Natural killer cell treated with Interleukin-12 subunit alpha and Interleukin-12 subunit beta and Interleukin-15 and Interleukin-18, amount 100 ng/mL, for 72 hours (primary cell): ENCODE measurements around the gene IPO11. TPM values are rescaled to one million over a fixed set of nuclear protein-coding genes. Genes with fewer than 3 reads are reported as not detected.
"Not testable (repeated sequence)": the region's sequence is repeated elsewhere in the genome, so short reads cannot be mapped to it uniquely, and the experiment has no call there.

Source experiments
- ATAC-seq, 2 donors: fragments of 150-1000 bp; cut with Tn5 transposase in 1 of 2; sonication (Bioruptor Pico), chemical (Tn5 transposase) in 1 of 2; 2 replicates each; pipeline ENCODE4 v1.10.0; 2021
- DNase-seq: peaks from one replicate; pipeline ENCODE4 v3.0.0; 2022; ENCODE audit warnings: low spot score
- H3K27ac Mint-ChIP-seq, 2 donors: 1 replicate in 1 of 2; 2 replicates in 1 of 2; pipeline ENCODE4 v1.8.0; 2022; ENCODE audit warnings: mixed read lengths in 2 of 2, mild to moderate bottlenecking in 1 of 2, moderate library complexity in 1 of 2
- H3K27me3 Mint-ChIP-seq, 2 donors: 1 replicate in 1 of 2; 2 replicates in 1 of 2; pipeline ENCODE4 v1.8.0; 2022; ENCODE audit warnings: mixed read lengths in 2 of 2
- H3K36me3 Mint-ChIP-seq: one replicate; pipeline ENCODE4 v1.8.0; 2022; ENCODE audit warnings: mixed read lengths
- H3K4me1 Mint-ChIP-seq, 2 donors: 1 replicate in 1 of 2; 2 replicates in 1 of 2; pipeline ENCODE4 v1.8.0; 2022; ENCODE audit warnings: low read depth in 2 of 2, mixed read lengths in 2 of 2, mild to moderate bottlenecking in 1 of 2
- H3K4me3 Mint-ChIP-seq: one replicate; pipeline ENCODE4 v1.8.0; 2022; ENCODE audit warnings: mixed read lengths
- H3K9me3 Mint-ChIP-seq: 2 replicates; pipeline ENCODE4 v1.8.0; 2022; ENCODE audit warnings: mixed read lengths
- total RNA-seq, 2 donors: library from RNA; stranded (reverse); gene quantifications; one replicate each; pipeline ENCODE4 v1.2.3, GENCODE V29; 2022

The IPO11 gene
- total RNA-seq, 2 donors from 2014 or later, result 33.5 to 77.2 TPM

GRCh38 chr5:62645223-62645622, 232.7 kb downstream of the IPO11 start:
- H3K9me3 Mint-ChIP-seq, result no peaks in the 10 kb centered on the region
- H3K4me3 Mint-ChIP-seq, result no peak overlapping the region
- no peaks in the 10 kb centered on the region for H3K27me3 Mint-ChIP-seq
- peaks cover 0 to 7% of the 10 kb centered on the region in 2 donors for H3K4me1 Mint-ChIP-seq
- no peak for ATAC-seq
- no peak overlapping the region for H3K27ac Mint-ChIP-seq
- no peak for DNase-seq
- H3K36me3 Mint-ChIP-seq, result no peaks in the 10 kb centered on the region

GRCh38 chr5:62647241-62647640, 234.7 kb downstream of the IPO11 start:
- H3K9me3 Mint-ChIP-seq, result no peaks in the 10 kb centered on the region
- H3K36me3 Mint-ChIP-seq, result no peaks in the 10 kb centered on the region
- H3K27me3 Mint-ChIP-seq, result no peaks in the 10 kb centered on the region
- H3K27ac Mint-ChIP-seq, result no peak overlapping the region
- no peak overlapping the region for H3K4me3 Mint-ChIP-seq
- H3K4me1 Mint-ChIP-seq, result peaks cover 0 to 7% of the 10 kb centered on the region in 2 donors
- no peak for DNase-seq
- no peak for ATAC-seq

GRCh38 chr5:62649025-62649424, 236.5 kb downstream of the IPO11 start:
- no peak for ATAC-seq
- H3K27me3 Mint-ChIP-seq, result peaks cover 0 to 2% of the 10 kb centered on the region in 2 donors
- DNase-seq, result no peak
- H3K4me1 Mint-ChIP-seq, result peaks cover 0 to 13% of the 10 kb centered on the region in 2 donors
- H3K9me3 Mint-ChIP-seq, result peaks cover 4% of the 10 kb centered on the region
- no peaks in the 10 kb centered on the region for H3K36me3 Mint-ChIP-seq
- no peak overlapping the region for H3K27ac Mint-ChIP-seq
- no peak overlapping the region for H3K4me3 Mint-ChIP-seq

- no peak for ATAC-seq
- H3K27me3 Mint-ChIP-seq, result peaks cover 0 to 2% of the 10 kb centered on the region in 2 donors
- H3K27ac Mint-ChIP-seq, result no peak overlapping the region
- no peak overlapping the region for H3K4me3 Mint-ChIP-seq
- H3K9me3 Mint-ChIP-seq, result peaks cover 4% of the 10 kb centered on the region
- DNase-seq, result no peak
- peaks cover 0 to 13% of the 10 kb centered on the region in 2 donors for H3K4me1 Mint-ChIP-seq
- no peaks in the 10 kb centered on the region for H3K36me3 Mint-ChIP-seq
Measured at GRCh38 chr5:62649476-62650113, 237.0 kb downstream of the IPO11 start.

GRCh38 chr5:62650197-62650596, 237.6 kb downstream of the IPO11 start:
- Mint-ChIP-seq H3K4me3 (no peak overlapping the region), H3K36me3 (no peaks in the 10 kb centered on the region), H3K27me3 (peaks cover 0 to 2% of the 10 kb centered on the region in 2 donors), H3K9me3 (peaks cover 4% of the 10 kb centered on the region), H3K27ac (no peak overlapping the region), H3K4me1 (peaks cover 0 to 13% of the 10 kb centered on the region in 2 donors)
- DNase-seq (no peak), ATAC-seq (no peak)

GRCh38 chr5:62652225-62652624, 239.7 kb downstream of the IPO11 start:
- H3K4me1 Mint-ChIP-seq, result peaks cover 0 to 13% of the 10 kb centered on the region in 2 donors
- H3K27me3 Mint-ChIP-seq, result peaks cover 0 to 2% of the 10 kb centered on the region in 2 donors
- no peaks in the 10 kb centered on the region for H3K36me3 Mint-ChIP-seq
- DNase-seq (no peak), ATAC-seq (no peak)
- no peak overlapping the region for H3K27ac Mint-ChIP-seq
- H3K4me3 Mint-ChIP-seq, result no peak overlapping the region
- peaks cover 4% of the 10 kb centered on the region for H3K9me3 Mint-ChIP-seq

GRCh38 chr5:62653001-62653863, 240.7 kb downstream of the IPO11 start:
- Mint-ChIP-seq H3K27me3 (peaks cover 0 to 2% of the 10 kb centered on the region in 2 donors), H3K9me3 (peaks cover 4% of the 10 kb centered on the region), H3K27ac (no peak overlapping the region), H3K36me3 (peaks cover under 1% of the 10 kb centered on the region), H3K4me1 (peaks cover 0 to 13% of the 10 kb centered on the region in 2 donors), H3K4me3 (no peak overlapping the region)
- ATAC-seq (no peak), DNase-seq (no peak)

- Mint-ChIP-seq H3K27ac (no peak overlapping the region), H3K9me3 (peaks cover 4% of the 10 kb centered on the region)
Measured at GRCh38 chr5:62653864-62654575, 241.5 kb downstream of the IPO11 start.

DNA sequence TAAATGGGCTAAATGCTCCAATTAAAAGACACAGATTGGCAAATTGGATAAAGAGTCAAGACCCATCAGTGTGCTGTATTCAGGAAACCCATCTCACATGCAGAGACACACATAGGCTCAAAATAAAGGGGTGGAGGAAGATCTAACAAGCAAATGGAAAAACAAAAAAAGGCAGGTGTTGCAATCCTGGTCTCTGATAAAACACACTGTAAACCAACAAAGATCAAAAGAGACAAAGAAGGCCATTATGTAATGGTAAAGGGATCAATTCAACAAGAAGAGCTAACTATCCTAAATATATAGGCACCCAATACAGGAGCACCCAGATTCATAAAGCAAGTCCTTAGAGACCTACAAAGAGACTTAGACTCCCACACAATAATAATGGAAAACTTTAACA, 245.2 kb downstream of the IPO11 start:
- H3K4me3 Mint-ChIP-seq, ATAC-seq, H3K36me3 Mint-ChIP-seq, H3K4me1 Mint-ChIP-seq, H3K27ac Mint-ChIP-seq, H3K27me3 Mint-ChIP-seq, H3K9me3 Mint-ChIP-seq, DNase-seq: not testable (repeated sequence)

More at GRCh38 chr5:62653864-62654575, 241.5 kb downstream of the IPO11 start:
- peaks cover 0 to 8% of the 10 kb centered on the region in 2 donors for H3K4me1 Mint-ChIP-seq
- peaks cover 0 to 2% of the 10 kb centered on the region in 2 donors for H3K27me3 Mint-ChIP-seq
- no peak for DNase-seq
- ATAC-seq, result no peak
- no peak overlapping the region for H3K4me3 Mint-ChIP-seq
- peaks cover 5% of the 10 kb centered on the region for H3K36me3 Mint-ChIP-seq

DNA sequence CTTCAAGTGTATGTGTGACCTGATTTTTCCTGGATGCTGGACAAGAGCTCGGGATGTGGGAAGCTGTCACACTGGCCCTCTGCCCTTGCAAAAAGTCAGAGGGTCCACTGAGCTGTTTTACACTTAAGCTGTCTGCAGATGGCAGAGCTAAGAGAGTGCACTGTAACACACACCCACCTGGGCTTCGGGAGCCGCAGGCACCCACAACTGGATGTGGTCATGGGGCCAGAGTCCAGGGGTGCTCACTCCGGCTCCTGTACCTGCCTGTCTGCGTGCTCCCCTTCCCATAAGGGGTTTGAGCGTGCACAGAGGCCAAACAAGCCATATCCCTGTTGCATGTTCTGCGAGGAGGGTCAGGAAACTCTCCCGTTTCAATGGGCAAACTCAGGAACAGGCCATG, 248.6 kb downstream of the IPO11 start:
- Mint-ChIP-seq H3K27ac (no peak overlapping the region), H3K9me3 (no peaks in the 10 kb centered on the region), H3K27me3 (no peaks in the 10 kb centered on the region), H3K4me1 (no peaks in the 10 kb centered on the region), H3K36me3 (peaks cover 5% of the 10 kb centered on the region), H3K4me3 (no peak overlapping the region)
- ATAC-seq (no peak), DNase-seq (no peak)

DNA sequence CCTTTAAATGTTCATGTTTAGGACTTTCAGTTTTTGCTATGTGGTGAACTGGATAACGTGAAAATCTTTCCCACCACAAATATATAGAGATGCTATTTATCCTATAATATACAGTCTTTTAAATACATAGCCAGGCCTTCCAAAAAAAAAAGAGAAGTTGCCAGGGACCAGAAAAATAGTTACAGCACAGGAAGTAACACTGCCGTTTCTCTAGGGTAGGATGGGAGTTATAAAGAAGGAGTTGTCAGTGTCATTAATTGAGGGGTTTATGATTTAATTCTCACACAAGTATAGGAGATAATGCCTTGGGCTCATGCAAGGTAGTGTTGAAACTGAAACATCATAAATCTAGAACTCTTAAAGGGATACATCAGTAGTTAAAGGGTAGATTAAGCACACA, 250.0 kb downstream of the IPO11 start:
- DNase-seq (no peak), ATAC-seq (no peak)
- H3K36me3 Mint-ChIP-seq, result peaks cover 5% of the 10 kb centered on the region
- no peak overlapping the region for H3K4me3 Mint-ChIP-seq
- H3K27ac Mint-ChIP-seq, result no peak overlapping the region
- H3K9me3 Mint-ChIP-seq, result no peaks in the 10 kb centered on the region
- no peaks in the 10 kb centered on the region for H3K27me3 Mint-ChIP-seq
- H3K4me1 Mint-ChIP-seq, result no peaks in the 10 kb centered on the region

- peaks cover 11% of the 10 kb centered on the region for H3K36me3 Mint-ChIP-seq
- ATAC-seq (no peak), DNase-seq (no peak)
- no peak overlapping the region for H3K4me3 Mint-ChIP-seq
- H3K27ac Mint-ChIP-seq, result no peak overlapping the region
- H3K27me3 Mint-ChIP-seq, result peaks cover 0 to 9% of the 10 kb centered on the region in 2 donors
- peaks cover 7% of the 10 kb centered on the region for H3K9me3 Mint-ChIP-seq
- H3K4me1 Mint-ChIP-seq, result no peaks in the 10 kb centered on the region
Measured at GRCh38 chr5:62671479-62671878, 258.9 kb downstream of the IPO11 start.

DNA sequence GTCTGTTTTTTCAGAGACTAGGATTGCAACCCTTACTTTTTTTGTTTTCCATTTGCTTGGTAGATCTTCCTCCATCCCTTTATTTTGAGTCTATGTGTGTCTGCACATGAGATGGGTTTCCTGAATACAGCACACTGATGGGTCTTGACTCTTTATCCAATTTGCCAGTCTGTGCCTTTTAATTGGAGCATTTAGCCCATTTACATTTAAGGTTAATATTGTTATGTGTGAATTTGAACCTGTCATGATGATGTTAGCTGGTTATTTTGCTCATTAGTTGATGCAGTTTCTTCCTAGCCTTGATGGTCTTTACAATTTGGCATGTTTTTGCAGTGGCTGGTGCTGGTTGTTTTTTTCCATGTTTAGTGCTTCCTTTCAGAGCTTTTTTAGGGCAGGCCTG, 264.0 kb downstream of the IPO11 start:
- H3K4me3 Mint-ChIP-seq, H3K27me3 Mint-ChIP-seq, DNase-seq, H3K27ac Mint-ChIP-seq, ATAC-seq, H3K4me1 Mint-ChIP-seq: not testable (repeated sequence)
- peaks cover 12% of the 10 kb centered on the region for H3K9me3 Mint-ChIP-seq
- peaks cover 15% of the 10 kb centered on the region for H3K36me3 Mint-ChIP-seq
